ENCODE results near the gene ANKK1. TPM values are rescaled to one million over a fixed set of nuclear protein-coding genes. Genes with fewer than 3 reads are reported as not detected.

ANKK1 gene
- total RNA-seq, 1 donor from 2014 or later = 0.41 TPM

DNA sequence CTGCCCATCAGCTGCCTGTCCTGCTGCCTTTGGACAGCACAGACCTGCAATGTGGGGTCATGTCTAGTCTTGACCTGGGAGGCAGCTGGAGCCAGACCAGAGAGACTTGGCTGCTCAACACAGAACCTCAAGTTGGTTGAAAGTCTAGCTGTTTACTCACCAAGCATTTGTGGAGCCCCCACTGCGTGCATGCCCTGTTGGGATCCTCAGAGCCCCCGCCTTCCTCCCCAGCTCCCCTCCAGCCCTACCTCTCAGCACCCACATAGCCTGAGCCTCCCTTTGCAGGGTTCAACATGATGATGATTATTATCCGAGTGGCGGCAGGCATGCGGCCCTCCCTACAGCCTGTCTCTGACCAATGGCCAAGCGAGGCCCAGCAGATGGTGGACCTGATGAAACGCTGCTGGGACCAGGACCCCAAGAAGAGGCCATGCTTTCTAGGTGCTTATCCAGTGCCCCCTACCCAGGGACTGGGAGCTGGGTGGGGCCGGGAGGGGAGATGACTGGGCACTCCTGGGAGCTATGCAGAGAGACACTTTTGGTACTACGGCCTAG, 8.3 kb downstream of the ANKK1 start:
- H3K4me3 Mint-ChIP-seq (ENCODE audit: low read depth) = no peak overlapping the region
- no peak for DNase-seq (ENCODE audit: low spot score, unreplicated experiment)
- no peak for TF ChIP-seq CTCF (IDR thresholded peaks at IDR 0.05; ENCODE audit: unreplicated experiment)
- H3K4me1 Mint-ChIP-seq (ENCODE audit: low read depth) = no peaks in the 10 kb centered on the region
- H3K9me3 Mint-ChIP-seq (ENCODE audit: low read depth) = no peaks in the 10 kb centered on the region
- no peak overlapping the region for H3K27ac Mint-ChIP-seq
- peaks cover 7% of the 10 kb centered on the region for H3K27me3 Mint-ChIP-seq
- H3K36me3 Mint-ChIP-seq (ENCODE audit: insufficient read depth) = no peaks in the 10 kb centered on the region

GRCh38 chr11:113396690-113397089, 9.1 kb downstream of the ANKK1 start:
- Mint-ChIP-seq H3K9me3 (ENCODE audit: low read depth) (no peaks in the 10 kb centered on the region), H3K4me3 (ENCODE audit: low read depth) (no peak overlapping the region), H3K27me3 (peaks cover 9% of the 10 kb centered on the region), H3K36me3 (ENCODE audit: insufficient read depth) (no peaks in the 10 kb centered on the region), H3K4me1 (ENCODE audit: low read depth) (no peaks in the 10 kb centered on the region), H3K27ac (no peak overlapping the region)
- no peak for TF ChIP-seq CTCF (IDR thresholded peaks at IDR 0.05; ENCODE audit: unreplicated experiment)
- no peak for DNase-seq (ENCODE audit: low spot score, unreplicated experiment)

DNA sequence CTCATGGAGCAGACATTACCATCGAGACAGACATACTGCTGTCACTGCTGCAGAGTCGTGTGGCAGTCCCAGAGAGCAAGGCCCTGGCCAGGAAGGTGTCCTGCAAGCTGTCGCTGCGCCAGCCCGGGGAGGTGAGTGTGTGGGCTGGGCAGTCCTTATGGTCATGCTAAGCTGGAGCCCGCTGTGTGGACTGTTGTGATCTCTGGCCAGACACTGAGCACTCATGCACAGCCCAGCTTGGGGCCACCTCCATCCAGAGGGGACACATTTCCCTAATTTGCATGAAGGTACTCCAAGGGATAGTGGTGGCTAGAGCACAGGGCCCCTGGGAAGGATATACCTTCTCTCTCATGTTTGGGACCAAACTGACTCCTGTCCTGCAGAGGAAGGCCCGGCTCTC, 9.6 kb downstream of the ANKK1 start:
- no peak overlapping the region for H3K4me3 Mint-ChIP-seq (ENCODE audit: low read depth)
- no peaks in the 10 kb centered on the region for H3K36me3 Mint-ChIP-seq (ENCODE audit: insufficient read depth)
- H3K27ac Mint-ChIP-seq = no peak overlapping the region
- no peak for TF ChIP-seq CTCF (IDR thresholded peaks at IDR 0.05; ENCODE audit: unreplicated experiment)
- H3K9me3 Mint-ChIP-seq (ENCODE audit: low read depth) = no peaks in the 10 kb centered on the region
- H3K27me3 Mint-ChIP-seq = peaks cover 10% of the 10 kb centered on the region
- no peak for DNase-seq (ENCODE audit: low spot score, unreplicated experiment)
- H3K4me1 Mint-ChIP-seq (ENCODE audit: low read depth) = no peaks in the 10 kb centered on the region

- Mint-ChIP-seq H3K27ac (no peak overlapping the region), H3K4me3 (ENCODE audit: low read depth) (no peak overlapping the region), H3K27me3 (peaks cover 16% of the 10 kb centered on the region), H3K36me3 (ENCODE audit: insufficient read depth) (no peaks in the 10 kb centered on the region), H3K4me1 (ENCODE audit: low read depth) (no peaks in the 10 kb centered on the region), H3K9me3 (ENCODE audit: low read depth) (no peaks in the 10 kb centered on the region)
- DNase-seq (ENCODE audit: low spot score, unreplicated experiment) = no peak
- TF ChIP-seq CTCF (IDR thresholded peaks at IDR 0.05; ENCODE audit: unreplicated experiment) = no peak
These were observed 10.2 kb downstream of the ANKK1 start for GRCh38 chr11:113397821-113398220.

DNA sequence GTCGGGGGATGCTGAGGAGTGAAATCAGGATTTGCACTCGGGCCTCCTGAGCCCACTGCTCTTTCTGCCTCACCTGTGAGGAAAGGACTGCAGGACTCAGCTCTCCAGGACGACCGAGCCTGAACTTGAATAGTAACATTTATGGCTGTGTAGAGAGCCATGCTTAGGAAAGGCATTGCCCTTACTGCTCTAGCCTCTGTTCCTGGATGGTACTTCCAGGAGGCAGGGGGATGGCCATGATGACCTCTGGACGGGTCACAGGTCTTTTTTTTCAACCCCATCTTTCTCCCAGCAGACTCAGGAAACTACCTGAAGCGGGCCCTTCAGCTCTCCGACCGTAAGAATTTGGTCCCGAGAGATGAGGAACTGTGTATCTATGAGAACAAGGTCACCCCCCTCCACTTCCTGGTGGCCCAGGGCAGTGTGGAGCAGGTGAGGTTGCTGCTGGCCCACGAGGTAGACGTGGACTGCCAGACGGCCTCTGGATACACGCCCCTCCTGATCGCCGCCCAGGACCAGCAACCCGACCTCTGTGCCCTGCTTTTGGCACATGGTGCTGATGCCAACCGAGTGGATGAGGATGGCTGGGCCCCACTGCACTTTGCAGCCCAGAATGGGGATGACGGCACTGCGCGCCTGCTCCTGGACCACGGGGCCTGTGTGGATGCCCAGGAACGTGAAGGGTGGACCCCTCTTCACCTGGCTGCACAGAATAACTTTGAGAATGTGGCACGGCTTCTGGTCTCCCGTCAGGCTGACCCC, 11.3 kb downstream of the ANKK1 start:
- no peak overlapping the region for H3K27ac Mint-ChIP-seq
- no peak for TF ChIP-seq CTCF (IDR thresholded peaks at IDR 0.05; ENCODE audit: unreplicated experiment)
- no peaks in the 10 kb centered on the region for H3K9me3 Mint-ChIP-seq (ENCODE audit: low read depth)
- H3K4me1 Mint-ChIP-seq (ENCODE audit: low read depth) = no peaks in the 10 kb centered on the region
- DNase-seq (ENCODE audit: low spot score, unreplicated experiment) = no peak
- H3K27me3 Mint-ChIP-seq = peaks cover 20% of the 10 kb centered on the region
- H3K4me3 Mint-ChIP-seq (ENCODE audit: low read depth) = no peak overlapping the region
- H3K36me3 Mint-ChIP-seq (ENCODE audit: insufficient read depth) = no peaks in the 10 kb centered on the region
